ENCODE measurements around the gene FTSJ3. TPM values are rescaled to one million over a fixed set of nuclear protein-coding genes. Genes with fewer than 3 reads are reported as not detected.

FTSJ3 gene
- total RNA-seq, 1 experiment from 2014 or later = 80.3 TPM

DNA sequence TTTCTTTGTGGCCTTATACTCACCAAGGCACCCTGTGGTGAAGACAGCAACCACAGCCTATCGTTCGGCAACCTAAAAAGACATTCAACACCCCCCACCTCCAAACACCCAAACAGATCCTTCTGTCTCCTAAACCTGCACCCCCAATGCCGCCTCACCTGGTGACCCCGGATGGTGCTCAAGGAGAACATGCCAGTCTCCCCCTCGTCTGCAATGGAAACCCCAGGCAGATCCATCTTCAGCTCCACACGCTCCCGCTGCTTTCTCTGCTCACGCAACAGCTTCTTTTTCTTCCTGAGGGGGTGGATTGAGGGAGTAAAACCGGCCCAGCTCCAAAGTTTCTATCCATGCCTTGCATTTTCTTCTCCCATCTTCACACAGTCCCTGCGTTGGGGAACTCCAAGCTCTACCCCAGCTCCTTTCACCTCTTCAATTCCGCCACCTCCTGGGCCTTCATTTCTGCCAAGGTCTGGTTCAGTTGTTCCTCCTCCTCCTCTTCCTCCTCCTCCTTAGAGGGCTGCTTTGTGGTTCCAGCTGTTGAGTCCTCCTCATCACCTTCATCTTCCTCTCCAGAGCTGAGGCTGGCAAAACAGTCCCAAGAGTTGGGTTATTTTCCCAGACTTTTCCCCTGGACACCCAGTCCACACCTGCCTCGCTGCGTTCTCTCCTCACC, 3.7 kb downstream of the FTSJ3 start:
- no peak overlapping the region for H3T11ph ChIP-seq (ENCODE audit: low read length)
- H3K23me2 ChIP-seq (ENCODE audit: insufficient read length, low read depth, low read length, poor library complexity, severe bottlenecking) = peaks cover 6% of the 10 kb centered on the region
- no peak overlapping the region for H2BK20ac ChIP-seq (ENCODE audit: low read depth, low read length, poor library complexity, severe bottlenecking)
- no peak for DNase-seq
- H3K23ac ChIP-seq (ENCODE audit: insufficient read length, low read depth, low read length) = no peak overlapping the region
- no peak overlapping the region for H2BK12ac ChIP-seq (ENCODE audit: insufficient read length, low read depth, low read length)
- H3K79me1 ChIP-seq (ENCODE audit: insufficient read depth, low read depth, low read length, poor library complexity, severe bottlenecking) = peaks cover 3% of the 10 kb centered on the region
- TF ChIP-seq, protein P1, sequence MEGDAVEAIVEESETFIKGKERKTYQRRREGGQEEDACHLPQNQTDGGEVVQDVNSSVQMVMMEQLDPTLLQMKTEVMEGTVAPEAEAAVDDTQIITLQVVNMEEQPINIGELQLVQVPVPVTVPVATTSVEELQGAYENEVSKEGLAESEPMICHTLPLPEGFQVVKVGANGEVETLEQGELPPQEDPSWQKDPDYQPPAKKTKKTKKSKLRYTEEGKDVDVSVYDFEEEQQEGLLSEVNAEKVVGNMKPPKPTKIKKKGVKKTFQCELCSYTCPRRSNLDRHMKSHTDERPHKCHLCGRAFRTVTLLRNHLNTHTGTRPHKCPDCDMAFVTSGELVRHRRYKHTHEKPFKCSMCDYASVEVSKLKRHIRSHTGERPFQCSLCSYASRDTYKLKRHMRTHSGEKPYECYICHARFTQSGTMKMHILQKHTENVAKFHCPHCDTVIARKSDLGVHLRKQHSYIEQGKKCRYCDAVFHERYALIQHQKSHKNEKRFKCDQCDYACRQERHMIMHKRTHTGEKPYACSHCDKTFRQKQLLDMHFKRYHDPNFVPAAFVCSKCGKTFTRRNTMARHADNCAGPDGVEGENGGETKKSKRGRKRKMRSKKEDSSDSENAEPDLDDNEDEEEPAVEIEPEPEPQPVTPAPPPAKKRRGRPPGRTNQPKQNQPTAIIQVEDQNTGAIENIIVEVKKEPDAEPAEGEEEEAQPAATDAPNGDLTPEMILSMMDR (conservative IDR thresholded peaks at IDR 0.05) = no peak
- Mint-ChIP-seq H3K9me3 (no peaks in the 10 kb centered on the region; a peak in 1 of 5 replicates), H3K27ac (peak overlapping the region in 2 of 3 experiments; percentile 41 to 90; a peak in 3 of 7 replicates), H3K4me1 (peaks cover 12 to 16% of the 10 kb centered on the region in 2 experiments), H3K36me3 (ENCODE audit: insufficient read depth in 1 of 3, low read depth in 3 of 3) (peaks cover 58 to 96% (median 77%) of the 10 kb centered on the region in 3 experiments), H3K4me3 (peak overlapping the region in 1 of 2 experiments; percentile 36; a peak in 3 of 5 replicates), H3K27me3 (ENCODE audit: low read depth) (no peaks in the 10 kb centered on the region; the same call in 1 of the 2 replicates)
- H3K4ac ChIP-seq (ENCODE audit: low read depth, low read length) = no peak overlapping the region
- H3K18ac ChIP-seq (ENCODE audit: insufficient read length, low read depth, low read length) = no peak overlapping the region
- H4K91ac ChIP-seq (ENCODE audit: insufficient read length, low read depth, low read length) = no peak overlapping the region
- H3K4me1 ChIP-seq (ENCODE audit: insufficient read depth, low read length) = no peaks in the 10 kb centered on the region
- no peak overlapping the region for H3K27ac ChIP-seq (ENCODE audit: insufficient read length, low read depth, low read length)
- H3K14ac ChIP-seq (ENCODE audit: insufficient read depth, low read length) = no peak overlapping the region
- no peak overlapping the region for H2BK15ac ChIP-seq (ENCODE audit: low read depth, low read length)
- H2BK120ac ChIP-seq (ENCODE audit: low read depth, low read length, poor library complexity, severe bottlenecking) = no peak overlapping the region
- H2AK5ac ChIP-seq (ENCODE audit: insufficient read length, low read length) = no peak overlapping the region
- peaks cover 8% of the 10 kb centered on the region; the same call in 1 of the 2 replicates for H3K79me2 ChIP-seq (ENCODE audit: insufficient read depth, low read length)
- H3K4me2 ChIP-seq (ENCODE audit: insufficient read depth, insufficient read length, low read length) = no peak overlapping the region
- H3K27me3 ChIP-seq (ENCODE audit: insufficient read depth, low read length) = no peaks in the 10 kb centered on the region
- WGBS (ENCODE audit: extremely low coverage, insufficient read length, low lambda C conversion rate) = no CpG with 5 or more reads among the region's 13 CpGs
- H3K56ac ChIP-seq (ENCODE audit: insufficient read length, low read depth, low read length) = no peak overlapping the region
- H3K9me3 ChIP-seq (ENCODE audit: control insufficient read depth, low read depth, low read length) = no peaks in the 10 kb centered on the region
- no peaks in the 10 kb centered on the region for H4K20me1 ChIP-seq (ENCODE audit: control insufficient read depth, insufficient read depth, insufficient read length)
- H4K5ac ChIP-seq (ENCODE audit: insufficient read length, low read depth, low read length) = no peak overlapping the region
- no peak overlapping the region for H3K9ac ChIP-seq (ENCODE audit: extremely low read depth, insufficient read length, low read length)
- no peak overlapping the region for H2AFZ ChIP-seq (ENCODE audit: low read length)
- H4K8ac ChIP-seq (replicated peaks; ENCODE audit: insufficient read length, low read depth, low read length) = no peak overlapping the region
- H2BK5ac ChIP-seq (ENCODE audit: insufficient read length, low read length) = no peak overlapping the region
